RPMI8226 (cell line): ENCODE data around the gene FAF1.

Experiments used
- DNase-seq: peaks from one replicate; pipeline ENCODE4 v3.0.0-alpha.2; 2015

FAF1 gene

GRCh38 chr1:50422675-50422945 is 537.5 kb downstream of the FAF1 start:
- DNase-seq = no peak

DNA sequence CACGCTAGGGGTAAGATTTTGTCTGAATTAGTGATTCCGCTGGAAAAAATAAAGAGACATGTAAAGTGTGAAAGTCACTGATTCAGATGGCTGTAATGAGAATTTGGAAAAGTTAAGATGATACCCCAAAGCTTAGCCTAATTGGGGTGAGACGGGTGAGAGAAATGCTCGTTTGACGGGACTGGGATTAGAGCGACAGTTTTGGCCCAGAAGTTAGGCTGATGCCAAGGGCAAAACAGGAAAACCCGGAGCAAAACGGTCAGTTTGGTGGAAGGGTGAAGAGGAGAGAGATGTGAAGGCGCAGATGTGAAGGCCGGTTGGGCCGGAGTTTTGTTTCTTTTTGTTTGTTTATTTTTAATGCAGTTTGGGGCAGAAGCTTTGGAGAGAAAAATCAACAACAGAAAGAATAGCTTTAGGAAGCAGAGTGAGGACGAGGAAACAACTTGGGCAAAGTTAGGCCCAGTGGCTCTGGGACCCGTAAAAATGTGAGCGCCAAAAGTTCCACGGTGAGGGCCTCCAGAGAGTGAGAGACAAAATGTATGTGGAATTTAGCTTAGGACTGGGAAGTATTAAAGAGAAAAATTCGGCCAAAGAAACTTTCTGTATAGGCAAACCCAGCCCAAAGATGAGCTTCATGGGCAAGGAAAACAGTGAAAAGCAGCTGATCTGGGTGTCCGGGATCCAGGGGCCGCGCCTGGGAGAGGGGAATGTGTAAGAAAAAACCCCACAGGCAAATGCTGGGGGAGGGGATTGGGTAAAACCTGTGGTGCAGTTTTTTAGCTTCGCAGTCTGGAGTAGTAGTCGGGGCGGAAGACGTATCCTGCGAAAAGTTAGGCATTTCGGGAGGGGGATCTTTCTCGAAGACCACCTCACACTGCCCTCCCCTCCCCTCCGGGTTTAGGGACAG is 538.0 kb downstream of the FAF1 start:
- DNase-seq = no peak

DNA sequence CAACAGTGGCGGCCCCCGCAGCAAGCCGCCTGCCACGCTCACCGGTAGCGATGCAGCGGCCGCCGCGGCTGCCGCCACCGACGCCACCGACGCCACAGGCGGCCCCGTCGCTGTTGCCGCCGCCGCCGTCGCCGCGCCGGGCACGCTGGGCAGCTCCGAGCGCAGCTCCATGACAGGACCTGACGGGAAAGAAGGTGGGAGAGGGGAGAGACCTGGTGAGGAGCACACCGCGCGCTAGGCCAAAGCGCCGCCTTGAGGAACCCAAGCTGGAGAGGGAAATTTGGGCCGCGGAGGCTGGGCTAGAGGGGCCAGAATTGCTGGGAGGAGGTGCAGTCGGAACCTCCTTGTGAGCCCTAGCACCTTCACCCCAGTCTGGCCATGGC is 538.7 kb downstream of the FAF1 start:
- DNase-seq = no peak

DNA sequence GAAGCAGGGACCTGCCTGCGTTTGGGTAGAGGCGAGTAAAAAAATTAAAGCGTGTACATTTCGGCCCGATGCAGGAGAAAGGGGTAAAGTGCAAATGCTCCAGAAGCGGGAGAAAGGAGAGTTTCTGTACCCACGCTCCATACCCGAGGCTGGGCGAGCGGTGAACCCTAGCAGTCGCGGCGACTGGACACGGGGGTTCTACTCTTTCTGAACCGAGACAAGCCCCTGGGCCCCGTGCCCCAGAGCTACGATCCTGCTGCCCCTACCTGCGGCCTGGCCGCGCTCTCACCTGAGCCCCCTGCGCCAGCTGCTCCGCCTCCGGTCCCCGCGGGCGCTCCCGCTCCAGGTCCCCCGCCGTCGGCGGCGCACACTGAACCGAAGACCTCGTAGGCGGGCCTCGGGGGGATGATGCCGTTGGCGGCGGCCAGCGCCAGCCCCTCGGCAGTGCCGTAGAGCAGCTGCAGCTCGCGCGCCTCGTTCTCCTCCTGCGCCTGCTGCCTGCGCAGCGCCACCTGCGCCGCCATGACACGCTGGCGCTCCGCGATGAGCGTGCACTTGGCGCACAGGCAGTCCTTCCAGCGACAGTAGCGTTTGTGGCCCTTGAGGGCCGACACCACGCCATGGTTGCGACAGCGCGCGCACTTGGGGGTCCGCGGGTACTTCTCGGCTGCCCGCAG is 539.2 kb downstream of the FAF1 start:
- no peak for DNase-seq

DNA sequence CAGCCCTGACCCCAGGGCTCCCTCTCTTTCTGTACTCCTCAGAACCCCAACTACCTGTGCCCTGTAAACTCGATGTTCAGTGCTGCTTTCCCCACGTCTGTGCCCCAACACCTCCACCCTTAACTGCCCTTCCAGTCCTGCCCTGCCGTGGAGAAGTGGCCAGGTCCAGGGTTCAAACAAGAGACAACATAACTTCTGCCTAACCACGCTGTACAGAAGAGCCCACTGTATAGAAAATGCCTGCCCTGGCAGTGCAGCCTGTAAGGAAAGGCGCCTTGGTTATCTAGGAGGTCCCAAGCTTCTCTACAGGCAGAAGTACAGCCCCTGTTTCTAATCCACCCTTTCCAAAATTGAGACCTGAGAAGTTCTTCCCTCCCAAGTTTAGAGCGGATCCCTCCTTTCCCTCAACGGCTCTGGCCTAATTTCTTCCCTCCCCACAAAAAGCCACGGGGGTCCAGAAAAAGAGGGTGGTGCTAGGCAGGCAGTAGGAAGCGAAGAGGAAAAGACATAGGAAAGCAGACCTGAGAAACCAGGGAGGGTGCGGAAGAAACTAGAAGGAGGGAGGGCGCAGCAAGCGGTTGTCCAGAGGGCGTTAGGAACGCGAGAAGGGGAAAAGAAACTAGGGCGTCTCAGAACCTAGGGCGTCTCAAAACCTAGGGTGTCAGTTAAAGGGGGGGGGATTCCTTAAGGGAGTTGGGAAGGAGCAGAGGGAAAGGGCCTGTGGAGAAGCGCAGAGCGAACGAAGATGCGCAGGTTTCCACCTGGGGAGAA is 540.0 kb downstream of the FAF1 start:
- no peak for DNase-seq

DNA sequence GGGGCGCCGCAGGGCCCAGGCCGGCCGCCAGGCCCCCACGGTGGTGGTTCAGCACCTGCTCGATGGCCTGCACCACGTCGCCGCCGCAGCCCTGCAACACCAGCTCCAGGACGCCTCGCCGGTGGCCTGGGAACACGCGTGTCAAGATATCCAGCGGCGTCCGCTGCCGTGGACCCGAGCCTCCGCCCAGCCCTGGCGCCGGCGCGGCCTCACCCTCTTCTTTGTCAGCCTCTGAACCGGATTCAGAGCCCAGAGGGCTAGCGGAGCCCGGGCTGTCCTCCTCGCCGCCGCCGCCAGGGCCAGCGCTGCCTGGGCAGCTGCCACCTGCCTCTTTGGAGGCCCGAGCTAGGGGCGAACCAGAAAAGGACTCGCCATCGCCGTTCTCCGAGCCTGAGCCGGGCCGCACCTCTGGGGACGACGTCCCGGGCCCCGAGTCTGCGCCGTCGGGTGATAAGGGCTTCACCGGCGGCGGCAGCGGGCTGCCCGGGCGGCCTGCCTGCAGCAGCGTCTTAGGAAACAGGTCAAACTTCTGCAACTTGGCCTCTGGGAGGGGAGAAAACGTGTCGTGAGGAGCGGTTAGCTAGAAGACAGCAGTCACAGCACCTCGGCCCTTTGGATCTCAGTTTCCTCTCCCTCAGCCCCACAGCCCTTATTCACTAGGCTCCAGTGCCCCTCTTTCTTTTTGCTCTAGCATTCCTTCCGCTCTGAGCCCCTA is 540.7 kb downstream of the FAF1 start:
- no peak for DNase-seq

- no peak for DNase-seq
Measured at GRCh38 chr1:50418600-50419109, 541.4 kb downstream of the FAF1 start.

DNA sequence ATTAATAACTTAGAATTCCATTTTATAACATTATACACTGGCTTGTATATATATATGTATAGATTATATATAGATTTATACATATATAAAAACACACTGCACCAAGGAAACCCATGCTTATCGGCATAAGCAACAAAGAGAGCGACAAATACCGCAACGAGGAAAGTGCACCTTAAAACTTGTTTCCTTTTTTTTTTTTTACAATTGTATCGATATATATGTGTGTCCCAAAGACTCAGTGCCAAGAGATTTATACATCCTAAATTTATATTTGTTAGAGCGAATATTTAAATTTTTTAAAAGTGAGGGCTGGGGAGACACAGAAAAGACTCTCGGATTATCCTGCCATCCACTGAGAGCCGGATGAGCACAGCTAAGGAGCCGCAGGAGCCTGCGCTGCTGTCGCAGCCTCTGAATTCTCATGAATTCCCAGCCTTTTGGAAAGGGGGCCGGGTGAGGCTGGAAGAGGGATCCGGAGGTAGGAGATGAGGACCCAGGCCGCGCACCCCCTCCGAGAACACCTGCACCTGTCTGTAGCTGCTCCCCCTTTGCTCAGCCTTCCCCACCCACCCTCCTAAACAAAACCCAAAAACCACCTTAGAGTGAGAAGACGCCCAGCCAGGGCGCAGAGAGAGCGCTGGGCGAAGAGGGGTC is 542.0 kb downstream of the FAF1 start:
- no peak for DNase-seq

DNA sequence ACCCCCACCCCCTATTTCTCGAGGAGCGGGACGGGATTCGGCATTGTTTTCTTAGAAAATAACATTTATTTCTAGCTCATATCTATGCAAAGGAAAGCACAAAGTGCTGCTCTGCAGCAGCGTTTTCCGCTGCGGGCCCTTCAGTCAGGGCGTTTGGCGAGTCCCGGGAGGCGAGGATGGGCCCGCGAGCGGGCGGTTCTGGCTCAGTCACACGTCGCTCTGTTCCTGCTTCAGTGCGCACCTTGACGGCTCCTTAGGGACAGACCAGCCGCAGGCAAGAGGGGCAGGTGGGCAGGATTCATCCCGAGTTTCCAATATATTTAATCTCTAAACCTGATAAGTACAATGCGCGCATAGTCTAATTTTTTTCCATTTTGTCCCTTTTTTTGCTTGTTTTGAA is 542.6 kb downstream of the FAF1 start:
- DNase-seq = no peak

DNA sequence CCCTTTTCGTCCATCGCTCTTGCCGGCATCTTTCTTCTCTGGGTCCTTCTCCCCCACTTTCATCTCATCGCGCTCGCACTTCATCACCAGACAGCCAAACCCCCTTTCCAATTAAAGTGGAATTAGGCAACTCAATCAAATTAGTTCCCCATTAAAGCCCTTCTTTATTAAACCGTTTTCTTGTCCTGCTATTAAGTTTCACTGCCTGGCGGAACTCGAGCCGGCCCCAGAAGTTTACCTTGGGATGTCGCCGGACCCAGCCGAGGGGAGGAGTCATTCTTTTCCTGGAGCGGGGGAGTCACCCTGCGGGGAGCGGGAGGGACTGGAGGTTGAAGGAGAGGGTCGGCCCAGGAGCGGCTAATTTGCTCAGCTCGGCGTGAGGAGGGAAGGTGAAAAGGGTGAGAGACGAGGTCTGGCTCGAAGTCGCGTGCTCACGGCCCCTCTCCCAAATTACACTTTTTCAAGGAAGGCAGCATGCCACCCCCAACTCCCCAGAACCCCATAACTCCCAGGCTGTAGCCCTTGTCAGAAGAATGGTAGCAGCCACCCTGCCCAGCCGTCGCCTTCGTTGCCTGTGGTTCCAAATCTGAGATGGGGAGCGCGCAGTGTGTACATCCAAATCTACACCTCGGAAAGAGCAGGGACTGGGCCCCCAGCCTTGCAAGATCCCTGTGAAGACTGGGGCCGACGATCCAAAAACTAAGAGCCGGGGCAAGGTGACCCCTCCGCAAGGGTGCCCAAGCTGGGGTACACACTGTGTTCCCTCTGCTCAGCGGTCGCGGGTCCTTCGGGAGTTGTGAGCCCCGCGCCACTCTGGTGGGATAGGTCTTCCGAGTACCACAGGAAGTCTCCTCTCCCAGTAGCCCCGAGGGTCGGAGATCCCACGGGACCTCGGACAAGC is 543.3 kb downstream of the FAF1 start:
- DNase-seq = no peak

- no peak for DNase-seq
Measured at GRCh38 chr1:50416150-50416527, 543.9 kb downstream of the FAF1 start.

DNA sequence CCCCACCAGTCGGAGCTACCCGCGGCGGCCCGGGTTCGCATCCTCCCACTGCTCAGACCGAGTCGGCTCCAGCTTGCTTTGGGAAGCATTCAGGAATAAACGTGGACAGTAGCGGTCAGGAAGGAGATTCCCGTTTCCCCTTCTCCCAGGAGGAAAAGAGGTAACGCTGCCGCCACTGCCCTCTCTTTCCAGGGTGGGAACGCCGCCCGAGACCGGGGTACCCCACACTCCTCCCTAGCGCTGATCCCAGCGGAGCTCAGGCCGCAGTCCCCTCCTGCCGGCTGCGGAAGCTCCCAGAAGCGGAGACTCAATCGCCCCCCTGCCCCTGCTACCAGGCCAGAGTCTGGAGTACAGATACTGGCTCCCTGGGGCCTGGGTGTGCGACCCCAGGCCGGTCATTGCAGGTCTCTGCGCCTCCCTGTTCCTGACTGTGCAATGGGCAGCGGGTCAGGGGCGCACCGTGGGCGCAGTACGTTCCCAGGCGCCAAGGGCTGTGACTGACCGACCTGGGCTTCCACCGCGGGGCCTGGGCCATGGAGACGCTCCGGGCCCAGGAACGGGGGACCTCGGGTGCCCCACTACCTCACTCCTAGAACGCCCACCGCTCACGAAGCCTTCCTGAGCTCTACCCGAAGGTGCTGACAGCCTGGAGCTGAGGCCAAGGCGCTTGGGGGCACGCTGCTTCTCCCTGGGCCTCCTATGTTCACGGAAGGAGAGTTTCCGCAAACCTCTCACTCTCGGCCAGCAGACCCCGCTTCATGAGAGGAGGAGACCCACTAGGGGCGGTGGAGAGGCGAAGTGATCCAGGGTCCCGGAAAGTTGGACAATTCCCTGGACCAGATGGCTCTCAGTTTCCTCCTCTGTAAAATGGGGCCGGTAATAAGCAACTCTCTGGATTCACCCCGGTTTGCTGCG is 544.6 kb downstream of the FAF1 start:
- DNase-seq = no peak

DNA sequence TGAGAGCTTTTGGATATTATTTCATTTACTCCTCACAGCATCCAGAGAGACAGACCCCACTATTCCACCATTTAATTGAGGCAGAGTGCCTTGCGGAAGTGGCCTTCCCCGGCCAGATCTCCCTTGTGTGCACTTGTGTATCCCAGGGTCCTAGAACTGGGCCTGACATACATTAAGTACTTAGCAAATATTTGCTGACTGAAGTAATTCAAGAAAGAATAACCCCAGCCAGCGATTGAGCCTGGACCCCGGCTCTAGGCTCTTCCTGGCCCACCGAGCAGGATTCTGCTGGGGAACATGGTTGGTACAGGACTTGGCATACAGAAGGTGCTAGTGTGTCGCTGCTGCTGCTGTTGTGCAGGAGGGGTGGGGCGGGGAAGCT is 545.2 kb downstream of the FAF1 start:
- no peak for DNase-seq

DNA sequence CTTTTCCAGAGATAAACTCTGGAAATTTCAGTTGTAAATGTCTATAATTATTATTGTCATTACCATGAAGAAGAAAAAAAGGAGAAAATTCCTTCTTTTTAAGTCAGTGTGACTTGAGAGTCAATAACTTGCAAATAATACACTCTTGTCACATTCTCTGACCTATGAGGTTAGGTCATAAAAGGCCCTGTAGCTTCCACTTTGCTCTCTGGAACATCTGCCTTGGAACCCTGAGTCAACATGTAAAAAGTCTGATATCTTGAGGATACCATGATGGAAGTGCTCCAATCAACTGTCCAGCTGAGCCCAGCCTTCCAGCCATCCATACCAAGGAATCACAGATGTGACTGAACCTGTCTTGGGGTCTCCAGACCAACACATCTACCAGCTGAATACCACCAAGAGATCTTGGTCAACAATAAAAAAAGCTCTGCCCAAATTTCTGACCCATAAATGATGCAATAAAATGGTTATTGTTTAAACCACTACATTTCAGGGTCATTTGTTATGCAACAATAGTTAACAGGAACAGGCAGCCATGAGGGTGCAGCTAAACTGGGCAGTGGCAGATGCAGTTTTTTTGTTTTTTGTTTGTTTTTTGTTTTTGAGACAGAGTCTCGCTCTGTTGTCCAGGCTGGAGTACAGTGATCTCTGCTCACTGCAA is 547.1 kb downstream of the FAF1 start:
- DNase-seq = no peak

- no peak for DNase-seq
Measured at GRCh38 chr1:50405814-50406213, 554.3 kb downstream of the FAF1 start.

GRCh38 chr1:50393522-50394120 is 566.4 kb downstream of the FAF1 start:
- no peak for DNase-seq
